SK-N-SH treated with all-trans-retinoic acid at 6 μM for 48 hours (cell line): ENCODE results near the gene BYSL.

Source experiments
- BACH2 ChIP-seq: fragments of 250-450 bp; sonication (Bioruptor Pico); IDR thresholded peaks from 2 replicates; pipeline ENCODE4 v1.9.0; 2021; ENCODE audit warnings: mild to moderate bottlenecking, borderline replicate concordance
- ESRRG ChIP-seq: fragments of 250-450 bp; sonication (Bioruptor Pico); IDR thresholded peaks from 2 replicates; pipeline ENCODE4 v1.6.1; 2021; ENCODE audit warnings: mild to moderate bottlenecking
- PPARA ChIP-seq: fragments of 250-450 bp; sonication (Bioruptor Pico); IDR thresholded peaks from 2 replicates; pipeline ENCODE4 v1.5.0; 2020; ENCODE audit warnings: mild to moderate bottlenecking, borderline replicate concordance
- RARB ChIP-seq: fragments of 250-450 bp; sonication (Bioruptor Pico); IDR thresholded peaks from 2 replicates; pipeline ENCODE4 v1.8.0; 2021; ENCODE audit warnings: mild to moderate bottlenecking, moderate library complexity
- ZC3H10 ChIP-seq: fragments of 250-450 bp; sonication (Bioruptor Pico); IDR thresholded peaks from 2 replicates; pipeline ENCODE4 v1.5.1; 2021; ENCODE audit warnings: mild to moderate bottlenecking, moderate library complexity
- ZNF70 ChIP-seq: fragments of 450-650 bp; formaldehyde crosslinking; IDR thresholded peaks from 2 replicates; pipeline ENCODE4 v1.5.0; 2020; ENCODE audit warnings: mild to moderate bottlenecking, moderate library complexity

DNA sequence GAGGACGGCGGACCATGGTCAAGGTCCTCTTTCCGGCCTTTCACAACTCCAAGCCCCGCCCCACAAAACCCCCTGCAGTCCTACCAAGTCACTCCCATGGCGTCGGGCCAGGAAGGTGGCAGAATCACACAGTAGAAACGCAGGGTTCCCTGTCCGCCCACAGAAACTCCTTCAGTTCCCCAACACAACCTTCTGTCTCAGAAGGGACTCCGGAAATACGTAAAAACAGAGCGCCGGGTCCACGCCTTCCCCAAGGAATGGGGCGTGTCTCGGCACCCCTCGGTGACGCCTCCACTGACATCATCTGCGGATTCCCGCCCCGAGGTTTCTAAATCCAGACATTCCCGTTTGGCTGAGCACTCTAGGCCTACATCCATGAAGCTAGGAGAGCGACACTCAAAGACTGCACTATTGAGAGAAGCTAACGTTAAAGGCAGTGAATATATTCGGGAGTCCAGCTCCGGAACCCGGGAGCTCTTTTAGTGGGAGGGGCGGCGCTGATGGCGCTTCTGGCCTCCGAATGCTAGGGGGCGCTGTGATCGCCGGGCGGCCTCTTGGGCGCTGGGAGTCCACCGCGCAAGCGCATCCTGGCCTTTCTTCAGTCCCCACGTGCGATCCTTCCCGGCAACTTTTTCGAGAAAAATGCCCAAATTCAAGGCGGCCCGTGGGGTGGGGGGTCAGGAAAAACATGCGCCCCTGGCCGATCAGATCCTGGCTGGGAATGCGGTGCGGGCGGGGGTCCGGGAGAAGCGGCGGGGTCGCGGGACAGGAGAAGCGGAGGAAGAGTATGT is at the start of gene BYSL, which contains the start of gene MED20:
- TF ChIP-seq BACH2 (no peak), ZNF70 (CRISPR knock-in tag) (no peak), PPARA (CRISPR knock-in tag) (no peak), ZC3H10 (CRISPR knock-in tag) (no peak), ESRRG (CRISPR knock-in tag) (no peak), RARB (no peak)
